Hepatocyte (in vitro differentiated cells): ENCODE data around the gene NR2E3. TPM values are rescaled to one million over a fixed set of nuclear protein-coding genes. Genes with fewer than 3 reads are reported as not detected.
A peak's percentile ranks its signal among the peaks of the same experiment; 100 is the strongest.

Experiments used
- DNase-seq: peaks from one replicate; pipeline ENCODE4 v3.0.0-alpha.2; 2016; ENCODE audit warnings: low spot score
- H2AFZ ChIP-seq: fragments of 200-600 bp; sonication (generic); 2 replicates; pipeline ENCODE4 v1.6.0; 2016; ENCODE audit warnings: antibody characterized with exemption, mild to moderate bottlenecking
- H3K27ac ChIP-seq: fragments of 200-600 bp; sonication (generic); 2 replicates; pipeline ENCODE4 v1.5.1; 2016; ENCODE audit warnings: mild to moderate bottlenecking
- H3K27me3 ChIP-seq: fragments of 200-600 bp; sonication (generic); 2 replicates; pipeline ENCODE4 v1.6.1; 2016
- H3K36me3 ChIP-seq: fragments of 200-600 bp; sonication (generic); replicated peaks from 2 replicates; pipeline ENCODE4 v1.5.1; 2016; ENCODE audit warnings: low read depth; ENCODE audit not compliant: insufficient read depth
- H3K4me1 ChIP-seq: fragments of 200-600 bp; sonication (generic); 2 replicates; pipeline ENCODE4 v1.5.1; 2016; ENCODE audit warnings: mild to moderate bottlenecking, moderate library complexity; ENCODE audit not compliant: insufficient read depth
- H3K4me2 ChIP-seq: fragments of 200-600 bp; sonication (generic); 2 replicates; pipeline ENCODE4 v1.6.0; 2016
- H3K4me3 ChIP-seq: fragments of 200-600 bp; sonication (generic); 2 replicates; pipeline ENCODE4 v1.5.1; 2016; ENCODE audit warnings: mild to moderate bottlenecking
- H3K79me2 ChIP-seq: fragments of 200-600 bp; sonication (generic); 2 replicates; pipeline ENCODE4 v1.6.0; 2017; ENCODE audit warnings: mild to moderate bottlenecking
- H3K9me2 ChIP-seq: fragments of 200-600 bp; sonication (generic); replicated peaks from 2 replicates; pipeline ENCODE4 v1.6.0; 2017; ENCODE audit warnings: mild to moderate bottlenecking; ENCODE audit not compliant: insufficient read depth
- H3K9me3 ChIP-seq: fragments of 200-600 bp; sonication (generic); 2 replicates; pipeline ENCODE4 v1.5.1; 2016; ENCODE audit warnings: low read depth, mild to moderate bottlenecking
- H4K20me1 ChIP-seq: fragments of 200-600 bp; sonication (generic); 2 replicates; pipeline ENCODE4 v1.6.0; 2016; ENCODE audit warnings: mild to moderate bottlenecking; ENCODE audit not compliant: insufficient read depth, poor library complexity, severe bottlenecking
- EZH2 ChIP-seq: fragments of 200-600 bp; sonication (generic); IDR thresholded peaks from 2 replicates; pipeline ENCODE4 v1.6.1; 2016; ENCODE audit warnings: antibody characterized with exemption, mild to moderate bottlenecking, borderline replicate concordance
- EZH2phosphoT487 ChIP-seq: fragments of 200-600 bp; sonication (generic); IDR thresholded peaks from one replicate; pipeline ENCODE4 v1.6.1; 2018; ENCODE audit warnings: antibody characterized with exemption, mild to moderate bottlenecking, low read depth, moderate library complexity; ENCODE audit not compliant: unreplicated experiment, severe bottlenecking
- WGBS: methylation state at CpG from one replicate; pipeline ENCODE4 v1.1.6; 2016; ENCODE audit warnings: low lambda C conversion rate; ENCODE audit errors: missing lambda C conversion rate; 5-methylcytosine and 5-hydroxymethylcytosine counted together
- polyA plus RNA-seq: library from polyadenylated mRNA; unstranded; fragments of >200 nt; fragmentation: Nextera tagmentation; extraction: Ambion mirVana; gene quantifications from 2 replicates; pipeline ENCODE4 v1.2.1, GENCODE V29; 2016
- total RNA-seq: library from RNA; depleted of rRNA; stranded (reverse); fragments of >200 nt; gene quantifications from 2 replicates; pipeline ENCODE4 v1.2.3, GENCODE V29; 2014
- TF ChIP-seq, protein P1 (sequence below): fragments of 200-600 bp; sonication (generic); IDR thresholded peaks from 2 replicates; pipeline ENCODE4 v1.5.1; 2016; ENCODE audit warnings: antibody characterized with exemption, mild to moderate bottlenecking; ENCODE audit not compliant: poor library complexity

NR2E3 gene
- total and polyA plus RNA-seq, 2 experiments from 2014 or later = 0.40 TPM; not detected in 1

DNA sequence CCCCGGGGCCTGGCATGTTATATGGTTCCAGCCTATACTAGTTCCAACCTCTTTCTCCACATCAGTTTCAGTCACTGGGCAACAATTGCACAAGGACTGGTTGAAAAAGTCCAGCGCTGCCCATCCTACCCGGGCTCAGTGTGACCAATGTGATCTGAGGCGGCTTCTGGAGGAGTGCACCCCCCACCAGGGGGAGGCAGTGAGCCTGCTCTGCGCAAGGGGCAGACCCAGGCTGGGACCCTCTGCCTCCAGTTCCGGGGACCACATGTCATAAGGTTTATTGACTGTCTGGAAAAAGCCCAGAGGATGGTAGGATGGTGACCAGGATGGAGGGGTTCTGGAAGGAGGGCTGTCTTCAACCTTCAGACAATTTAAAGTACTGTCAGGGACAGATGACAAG is 25.6 kb upstream of the NR2E3 start:
- Histone ChIP-seq H4K20me1 (no peaks in the 10 kb centered on the region), H3K27me3 (no peaks in the 10 kb centered on the region), H3K36me3 (no peaks in the 10 kb centered on the region), H3K9me2 (no peaks in the 10 kb centered on the region), H3K79me2 (no peaks in the 10 kb centered on the region), H3K27ac (no peak overlapping the region), H3K4me3 (no peak overlapping the region), H2AFZ (no peak overlapping the region), H3K9me3 (no peaks in the 10 kb centered on the region), H3K4me1 (no peaks in the 10 kb centered on the region), H3K4me2 (no peak overlapping the region)
- 70% methylated on average over 6 of the region's 6 CpGs for WGBS
- TF ChIP-seq, protein P1, sequence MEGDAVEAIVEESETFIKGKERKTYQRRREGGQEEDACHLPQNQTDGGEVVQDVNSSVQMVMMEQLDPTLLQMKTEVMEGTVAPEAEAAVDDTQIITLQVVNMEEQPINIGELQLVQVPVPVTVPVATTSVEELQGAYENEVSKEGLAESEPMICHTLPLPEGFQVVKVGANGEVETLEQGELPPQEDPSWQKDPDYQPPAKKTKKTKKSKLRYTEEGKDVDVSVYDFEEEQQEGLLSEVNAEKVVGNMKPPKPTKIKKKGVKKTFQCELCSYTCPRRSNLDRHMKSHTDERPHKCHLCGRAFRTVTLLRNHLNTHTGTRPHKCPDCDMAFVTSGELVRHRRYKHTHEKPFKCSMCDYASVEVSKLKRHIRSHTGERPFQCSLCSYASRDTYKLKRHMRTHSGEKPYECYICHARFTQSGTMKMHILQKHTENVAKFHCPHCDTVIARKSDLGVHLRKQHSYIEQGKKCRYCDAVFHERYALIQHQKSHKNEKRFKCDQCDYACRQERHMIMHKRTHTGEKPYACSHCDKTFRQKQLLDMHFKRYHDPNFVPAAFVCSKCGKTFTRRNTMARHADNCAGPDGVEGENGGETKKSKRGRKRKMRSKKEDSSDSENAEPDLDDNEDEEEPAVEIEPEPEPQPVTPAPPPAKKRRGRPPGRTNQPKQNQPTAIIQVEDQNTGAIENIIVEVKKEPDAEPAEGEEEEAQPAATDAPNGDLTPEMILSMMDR = peak; percentile 6
- TF ChIP-seq EZH2 = no peak
- TF ChIP-seq EZH2phosphoT487 = no peak
- no peak for DNase-seq

DNA sequence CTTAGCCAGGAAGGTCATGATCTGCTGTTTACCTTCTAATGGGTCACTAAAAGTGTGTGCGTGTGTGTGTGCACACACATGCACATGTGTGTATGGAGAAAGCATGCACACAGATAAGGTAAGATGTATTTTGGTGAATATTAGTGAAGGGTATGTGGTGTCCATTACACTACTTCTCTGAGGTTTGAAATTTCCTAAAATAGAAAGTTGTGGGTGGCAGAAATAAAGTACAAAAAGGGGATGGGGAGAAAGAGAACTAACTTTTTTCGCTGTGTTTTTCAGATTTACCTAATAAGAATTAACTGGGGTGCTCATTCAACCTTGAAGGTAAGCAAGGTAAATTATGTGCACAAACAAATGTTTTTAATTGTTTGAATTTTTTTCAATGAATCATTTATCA is 24.4 kb upstream of the NR2E3 start:
- TF ChIP-seq EZH2 (no peak), EZH2phosphoT487 (no peak)
- TF ChIP-seq, protein P1 = no peak
- H3K27ac ChIP-seq = no peak overlapping the region
- H3K4me2 ChIP-seq = no peak overlapping the region
- DNase-seq = no peak
- H3K4me1 ChIP-seq = peaks cover 4% of the 10 kb centered on the region
- no peaks in the 10 kb centered on the region for H3K36me3 ChIP-seq
- H3K4me3 ChIP-seq = no peak overlapping the region
- no peaks in the 10 kb centered on the region for H4K20me1 ChIP-seq
- no peaks in the 10 kb centered on the region for H3K9me2 ChIP-seq
- no peaks in the 10 kb centered on the region for H3K27me3 ChIP-seq
- no peaks in the 10 kb centered on the region for H3K9me3 ChIP-seq
- H3K79me2 ChIP-seq = no peaks in the 10 kb centered on the region
- no peak overlapping the region for H2AFZ ChIP-seq
- WGBS = 98% methylated on average over 2 of the region's 2 CpGs

GRCh38 chr15:71786673-71787072 is 23.7 kb upstream of the NR2E3 start:
- WGBS = 95% methylated on average over 3 of the region's 7 CpGs
- H3K4me2 ChIP-seq = no peak overlapping the region
- no peaks in the 10 kb centered on the region for H4K20me1 ChIP-seq
- H3K4me1 ChIP-seq = peaks cover 4% of the 10 kb centered on the region
- H2AFZ ChIP-seq = no peak overlapping the region
- no peak for DNase-seq
- H3K36me3 ChIP-seq = no peaks in the 10 kb centered on the region
- H3K9me2 ChIP-seq = no peaks in the 10 kb centered on the region
- H3K27me3 ChIP-seq = no peaks in the 10 kb centered on the region
- no peaks in the 10 kb centered on the region for H3K9me3 ChIP-seq
- TF ChIP-seq EZH2phosphoT487 (no peak), EZH2 (no peak)
- TF ChIP-seq, protein P1 = no peak
- H3K4me3 ChIP-seq = no peak overlapping the region
- H3K27ac ChIP-seq = no peak overlapping the region
- no peaks in the 10 kb centered on the region for H3K79me2 ChIP-seq
